Mammary epithelial cell (primary cell): ENCODE results near the gene CCDC91.

ENCODE experiments used
- CTCF ChIP-seq, 2 donors: IDR thresholded peaks in 1 of 2; conservative IDR thresholded peaks in 1 of 2; 2 replicates each; pipeline ENCODE4 v1.5.1; 2011 to 2012; ENCODE audit warnings: inconsistent platforms in 2 of 2, low read length in 2 of 2, mild to moderate bottlenecking in 2 of 2, control low read depth in 1 of 2, low read depth in 1 of 2; ENCODE audit not compliant: insufficient read depth in 1 of 2; ENCODE audit errors: extremely low read depth in 1 of 2
- EZH2 ChIP-seq: IDR thresholded peaks from 2 replicates; pipeline ENCODE4 v1.6.1; 2012; ENCODE audit warnings: low read length, inconsistent platforms, borderline replicate concordance

GRCh38 chr12:28232211-28232928 is 42.1 kb downstream of the CCDC91 start:
- TF ChIP-seq CTCF (conservative IDR thresholded peaks at IDR 0.05 in 1 of 2, IDR thresholded peaks at IDR 0.05 in 1 of 2; ENCODE audit: extremely low read depth in 1 of 2, insufficient read depth in 1 of 2, low read depth in 1 of 2, low read length in 2 of 2) = no peak
- TF ChIP-seq EZH2 = no peak
